Endometrial microvascular endothelial cells (primary cell): ENCODE measurements around the gene CCDC201. TPM values are rescaled to one million over a fixed set of nuclear protein-coding genes. Genes with fewer than 3 reads are reported as not detected.
"Not testable (repeated sequence)": the region's sequence is repeated elsewhere in the genome, so short reads cannot be mapped to it uniquely, and the experiment has no call there.

Source experiments
- in situ Hi-C: cut with HindIII; loops from 2 replicates; pipeline ENCODE4 v1.10.0; 2017; ENCODE audit warnings: low sequenced_read_pairs, low pct_unique_long_range_greater_than_20kb; ENCODE audit errors: inconsistent ontology term
- total RNA-seq: library from RNA; depleted of rRNA; stranded (reverse); fragments of >200 nt; gene quantifications from one replicate; pipeline ENCODE4 v1.2.3, GENCODE V29; 2015; ENCODE audit errors: inconsistent ontology term

CCDC201 gene
- total RNA-seq, 1 donor from 2014 or later = not detected

GRCh38 chr7:45881759-45882464 lies 9.0 kb upstream of the CCDC201 start:
- in situ Hi-C loops = no loop called here

DNA sequence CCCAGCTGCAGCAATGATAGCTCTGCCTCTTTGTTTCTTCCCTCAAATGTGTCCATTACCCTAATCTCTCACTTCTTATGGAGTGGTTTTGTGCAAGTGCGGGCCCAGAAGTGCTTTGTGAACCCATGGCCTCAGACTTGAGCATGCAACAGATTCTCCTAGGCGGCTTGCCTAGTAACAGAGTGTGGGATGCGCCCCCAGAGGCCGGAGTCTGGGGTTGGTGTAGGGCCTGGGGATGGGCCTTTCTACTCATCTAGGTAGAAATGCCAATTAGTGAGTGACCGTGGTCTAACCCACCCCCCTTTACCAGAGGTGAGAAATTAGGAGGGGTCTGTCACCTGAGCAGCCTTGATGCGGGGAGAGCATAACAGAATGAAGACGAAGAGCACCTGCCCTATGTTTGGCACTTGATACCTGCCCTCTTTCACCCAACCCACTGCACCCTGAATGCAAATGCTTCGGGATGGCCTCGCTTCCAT lies 8.4 kb upstream of the CCDC201 start:
- in situ Hi-C loops = no loop called here

- in situ Hi-C loops = no loop called here
Observed at GRCh38 chr7:45880433-45880860, 7.6 kb upstream of the CCDC201 start.

GRCh38 chr7:45878457-45879144 lies 5.7 kb upstream of the CCDC201 start:
- in situ Hi-C loops = no loop called here

GRCh38 chr7:45876519-45876918 lies 3.6 kb upstream of the CCDC201 start:
- in situ Hi-C loops = no loop called here

DNA sequence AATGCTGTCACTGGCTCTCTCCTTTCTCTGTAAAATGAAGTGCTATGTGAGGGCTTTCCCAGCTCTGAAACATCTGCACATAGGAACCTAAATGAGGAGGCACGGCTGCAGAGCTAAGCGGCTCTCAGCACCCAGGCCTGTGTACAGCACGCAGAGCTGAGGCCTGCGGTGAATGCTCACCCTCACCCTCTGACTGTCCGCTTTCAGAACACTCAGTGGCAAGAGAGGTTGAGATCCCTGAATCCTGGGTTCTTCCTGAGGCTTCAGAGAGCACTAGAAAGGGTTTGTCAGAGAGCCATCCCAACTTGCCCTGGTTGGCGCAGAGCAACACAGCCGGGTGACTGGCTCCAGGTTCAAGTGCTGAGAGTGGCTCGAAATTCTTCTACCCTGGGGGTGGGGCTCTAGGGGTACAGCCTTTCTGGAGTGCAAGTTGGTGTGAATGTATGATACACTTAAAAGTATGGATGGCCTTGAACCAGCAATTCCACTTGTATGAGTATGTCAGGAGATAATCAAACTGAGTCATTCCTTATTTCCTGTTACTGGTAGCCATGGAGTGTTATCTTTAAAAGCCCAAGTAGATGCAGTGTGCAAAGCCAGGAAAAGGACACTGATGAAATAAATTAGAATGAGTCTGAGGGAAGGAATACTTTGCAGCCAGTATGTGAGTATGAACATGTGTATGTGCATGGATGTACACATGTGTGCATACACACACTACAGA lies 1.7 kb upstream of the CCDC201 start:
- in situ Hi-C loops = no loop called here

DNA sequence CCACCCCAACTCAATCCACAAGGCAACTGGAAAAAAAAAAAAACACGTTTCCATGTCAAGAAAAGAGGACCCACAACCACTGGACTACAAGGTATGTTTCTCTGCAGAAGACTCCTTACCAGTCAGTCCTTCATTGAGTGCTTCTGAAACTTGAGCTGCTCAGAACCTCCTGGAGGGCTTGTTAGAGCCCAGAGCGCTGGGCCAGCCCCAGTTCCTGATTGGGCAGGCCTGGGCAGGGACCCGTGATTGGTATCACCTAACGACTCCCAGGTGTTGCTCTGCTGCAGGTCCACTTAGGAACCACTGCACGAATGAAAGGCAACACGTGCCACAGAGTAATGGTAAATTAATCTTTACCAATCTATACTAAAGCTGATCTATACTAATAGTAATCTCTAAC lies 473 bp upstream of the CCDC201 start:
- in situ Hi-C loops = no loop called here

- in situ Hi-C loops = no loop called here
Observed at GRCh38 chr7:45872116-45873034, 507 bp downstream of the CCDC201 start.

DNA sequence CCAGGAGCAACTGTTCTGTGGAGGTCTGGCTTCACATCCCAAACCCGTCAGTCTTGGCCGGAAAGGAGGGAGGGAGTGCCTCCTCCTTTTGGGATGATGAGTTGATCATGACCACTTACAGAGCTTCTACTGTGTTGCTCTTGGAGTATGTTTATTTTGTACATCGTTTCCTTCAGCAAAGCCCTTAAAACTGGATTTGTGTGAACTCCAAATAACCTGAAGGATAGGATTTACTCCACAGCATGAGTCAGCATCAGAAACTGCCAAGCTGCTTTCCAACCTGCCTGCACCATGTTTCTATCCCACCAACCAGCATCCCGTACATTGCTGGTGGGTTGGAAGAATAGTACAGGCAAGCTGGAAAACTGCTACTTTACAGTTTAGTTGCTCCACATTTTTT lies 3.5 kb downstream of the CCDC201 start:
- in situ Hi-C loops = no loop called here

DNA sequence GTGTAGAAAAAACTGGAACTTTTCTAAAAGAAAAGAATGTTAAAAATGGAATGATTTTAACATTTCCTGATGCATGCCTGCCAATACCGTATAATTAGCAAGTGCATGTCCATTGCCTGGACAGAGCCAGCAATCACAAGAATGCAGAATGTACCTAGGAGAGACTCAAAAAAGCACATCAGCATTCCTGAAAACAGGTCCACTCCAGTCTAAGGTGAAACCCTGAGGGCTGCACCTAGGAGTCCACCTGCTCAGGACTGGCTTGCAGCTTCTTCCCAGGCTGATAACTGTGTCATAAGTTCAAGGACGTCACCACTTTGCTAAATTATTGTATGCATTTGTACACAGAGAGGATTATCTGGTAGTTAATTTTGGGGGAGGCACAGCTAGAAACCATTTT lies 5.4 kb downstream of the CCDC201 start:
- in situ Hi-C loops = no loop called here

DNA sequence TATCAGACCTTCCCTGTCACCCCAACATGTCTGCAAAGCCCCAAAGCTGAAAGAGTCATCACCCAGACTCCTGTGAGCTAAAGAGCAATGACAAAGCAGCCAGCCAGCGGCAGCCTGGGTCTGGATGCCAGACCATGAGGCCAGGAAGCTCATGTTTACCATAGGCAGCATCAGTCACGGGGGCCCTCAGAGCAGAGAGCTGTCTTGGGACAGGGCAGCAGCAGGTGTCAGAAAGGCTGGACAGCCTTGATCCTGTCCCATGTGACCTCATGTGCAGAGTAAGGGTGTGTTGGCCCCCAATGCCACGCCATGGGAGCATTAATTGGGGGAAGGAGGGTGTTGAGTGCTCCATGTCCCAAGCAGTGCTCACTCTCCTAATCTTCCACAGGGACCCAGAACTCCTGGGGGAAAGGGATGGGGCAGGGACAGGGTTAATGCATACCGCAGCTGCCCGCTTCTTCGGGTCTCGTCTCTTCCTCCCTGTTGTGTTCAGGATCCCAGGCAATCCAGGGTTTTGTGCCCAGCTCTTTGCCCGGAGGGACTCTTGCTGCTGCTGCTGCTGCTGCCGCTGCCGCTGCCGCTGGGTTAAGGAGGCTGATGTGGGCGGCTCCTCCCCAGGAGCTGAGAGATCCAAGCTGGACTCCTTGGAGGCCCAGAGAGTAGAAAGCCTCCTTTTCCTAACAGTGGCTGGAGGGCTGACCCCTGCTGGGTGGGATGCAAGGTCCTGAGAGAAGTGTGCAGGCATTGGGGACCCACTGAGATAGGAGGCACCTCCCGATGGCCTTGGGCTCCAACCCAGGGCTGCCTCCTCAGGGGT lies 7.1 kb downstream of the CCDC201 start:
- in situ Hi-C loops = no loop called here

DNA sequence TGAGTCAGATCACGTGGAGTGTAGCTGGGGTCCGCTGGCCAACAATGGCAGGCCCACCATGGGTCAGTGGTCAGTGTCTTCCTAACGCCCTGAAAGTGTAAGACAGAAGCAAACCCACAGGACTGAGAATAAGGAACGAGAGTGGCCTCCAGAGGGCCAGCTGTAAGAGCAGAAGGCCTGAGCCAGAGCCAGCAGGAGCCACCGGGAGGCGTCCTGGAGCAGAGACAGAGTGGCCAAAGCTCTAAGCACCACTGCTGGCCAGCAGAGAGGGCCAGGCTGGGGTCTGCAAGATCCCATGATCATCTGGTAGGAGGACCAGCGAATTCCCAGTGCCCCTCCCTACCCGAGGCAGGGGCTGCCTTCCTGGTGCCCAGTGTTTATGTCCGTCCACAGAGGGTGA lies 9.2 kb downstream of the CCDC201 start:
- in situ Hi-C loops = no loop called here

DNA sequence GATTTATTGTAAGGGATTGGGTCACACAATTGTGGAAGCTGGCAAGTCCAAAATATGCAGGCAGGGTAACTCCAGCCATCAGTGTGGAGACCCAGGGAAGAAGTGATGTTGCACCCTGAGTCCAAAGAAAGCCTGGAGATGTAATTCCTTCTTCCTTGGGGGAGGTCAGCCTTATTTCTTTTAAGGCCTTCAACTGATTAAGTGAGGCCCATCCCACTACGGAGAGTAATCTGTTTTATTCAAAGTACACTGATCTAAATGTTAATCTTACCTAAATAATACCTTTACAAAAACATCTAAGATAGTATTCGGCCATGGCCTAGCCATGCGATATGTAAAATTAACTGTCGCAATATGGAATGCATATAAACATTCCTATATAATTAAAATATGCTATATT lies 16.0 kb downstream of the CCDC201 start:
- in situ Hi-C loops = not testable (repeated sequence)

DNA sequence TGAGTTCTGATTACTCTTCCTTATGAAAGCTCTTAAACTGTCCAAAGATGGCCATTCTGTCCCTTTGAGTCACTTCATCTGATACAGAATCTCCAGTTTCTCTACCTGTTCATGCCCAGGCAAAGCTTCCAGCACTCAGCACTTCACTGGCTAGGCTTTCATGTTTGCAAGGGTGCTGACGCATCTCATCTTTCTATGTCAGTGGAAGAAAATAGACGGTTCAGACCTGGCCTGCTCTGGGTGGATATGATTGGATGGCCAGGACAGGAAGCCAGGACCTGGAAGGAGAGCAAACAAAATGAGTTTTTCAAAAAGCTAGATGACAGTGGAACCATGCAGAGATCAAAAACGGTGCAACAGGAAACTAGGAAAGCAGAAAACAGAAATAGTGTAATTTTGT lies 17.2 kb downstream of the CCDC201 start:
- in situ Hi-C loops = not testable (repeated sequence)

DNA sequence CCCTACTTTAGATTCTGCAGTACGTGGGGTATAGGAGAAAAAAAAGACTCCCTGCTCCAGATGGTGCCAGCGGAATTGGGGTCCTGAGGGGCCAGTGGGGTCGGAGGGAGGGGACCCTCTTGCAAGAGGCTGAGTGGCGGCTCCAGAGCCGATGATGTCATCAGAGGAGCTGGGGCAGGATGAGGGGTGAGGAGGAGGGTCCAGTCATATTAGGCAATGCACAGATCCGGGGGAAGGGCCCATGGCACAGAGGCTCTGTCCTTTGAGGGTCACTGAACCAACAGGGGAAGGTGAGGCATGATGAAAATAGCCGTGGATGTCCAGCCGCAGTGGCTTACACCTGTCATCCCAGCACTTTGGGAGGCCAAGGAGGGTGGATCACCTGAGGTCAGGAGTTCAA lies 19.4 kb downstream of the CCDC201 start:
- in situ Hi-C loops = not testable (repeated sequence)

GRCh38 chr7:45852984-45853383 lies 19.9 kb downstream of the CCDC201 start:
- in situ Hi-C loops = not testable (repeated sequence)

DNA sequence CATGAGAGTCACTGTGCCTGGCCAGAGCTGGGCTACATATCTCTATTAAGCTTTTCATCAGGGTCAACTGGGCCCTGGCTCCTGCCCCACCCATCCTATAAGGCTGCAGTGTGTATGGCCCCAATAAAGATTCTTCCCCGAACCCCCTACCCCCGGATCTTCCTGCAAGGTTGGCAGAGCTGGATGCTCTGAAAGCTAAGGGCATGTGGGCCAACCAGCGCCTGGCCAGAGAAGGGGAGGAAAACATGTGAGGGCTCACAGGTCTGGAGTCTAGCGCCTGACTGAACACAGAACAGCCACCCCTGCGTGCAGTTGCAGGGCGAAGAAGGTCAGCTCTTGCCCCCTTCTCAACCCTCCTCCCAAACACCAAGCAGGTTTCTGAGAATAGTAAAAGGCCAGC lies 24.1 kb downstream of the CCDC201 start:
- in situ Hi-C loops = not testable (repeated sequence)

GRCh38 chr7:45846536-45846935 lies 26.3 kb downstream of the CCDC201 start:
- in situ Hi-C loops = not testable (repeated sequence)
